ENCODE measurements around the gene TMEM178B.

Gene TMEM178B

DNA sequence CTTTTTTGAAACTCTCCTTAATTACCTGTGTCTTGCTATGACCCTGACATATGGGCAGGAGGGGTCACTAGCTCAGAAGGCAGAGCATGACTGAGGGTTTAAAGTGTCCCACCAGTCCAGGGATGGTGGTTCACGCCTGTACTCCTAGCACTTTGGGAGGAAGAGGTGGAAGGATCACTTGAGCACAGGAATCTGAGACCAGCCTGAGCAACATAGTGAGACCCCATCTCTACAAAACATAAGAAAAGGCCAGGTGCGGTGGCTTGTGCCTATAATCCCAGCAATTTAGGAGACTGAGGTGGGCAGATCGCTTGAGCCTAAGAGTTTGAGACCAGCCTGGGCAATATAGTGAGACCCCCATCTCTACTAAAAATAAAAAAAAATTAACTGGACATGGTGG is 133.8 kb downstream of the TMEM178B start:
- Histone ChIP-seq H3K9ac (no peak overlapping the region), H3K4me3 (IDR thresholded peaks at IDR 0.05; ENCODE audit: insufficient read depth, low read depth, low read length) (no peak overlapping the region), H3K27me3 (ENCODE audit: insufficient read depth, low read depth) (no peaks in the 10 kb centered on the region), H3K36me3 (ENCODE audit: insufficient read depth) (no peaks in the 10 kb centered on the region), H3K4me2 (no peak overlapping the region), H3K27ac (no peak overlapping the region), H4K20me1 (ENCODE audit: insufficient read depth) (no peaks in the 10 kb centered on the region), H2AFZ (ENCODE audit: low read depth) (no peak overlapping the region), H3K79me2 (ENCODE audit: insufficient read depth, low read depth) (no peaks in the 10 kb centered on the region), H3K4me1 (ENCODE audit: low read depth, poor library complexity, severe bottlenecking) (no peaks in the 10 kb centered on the region)
- TF ChIP-seq, protein P1, sequence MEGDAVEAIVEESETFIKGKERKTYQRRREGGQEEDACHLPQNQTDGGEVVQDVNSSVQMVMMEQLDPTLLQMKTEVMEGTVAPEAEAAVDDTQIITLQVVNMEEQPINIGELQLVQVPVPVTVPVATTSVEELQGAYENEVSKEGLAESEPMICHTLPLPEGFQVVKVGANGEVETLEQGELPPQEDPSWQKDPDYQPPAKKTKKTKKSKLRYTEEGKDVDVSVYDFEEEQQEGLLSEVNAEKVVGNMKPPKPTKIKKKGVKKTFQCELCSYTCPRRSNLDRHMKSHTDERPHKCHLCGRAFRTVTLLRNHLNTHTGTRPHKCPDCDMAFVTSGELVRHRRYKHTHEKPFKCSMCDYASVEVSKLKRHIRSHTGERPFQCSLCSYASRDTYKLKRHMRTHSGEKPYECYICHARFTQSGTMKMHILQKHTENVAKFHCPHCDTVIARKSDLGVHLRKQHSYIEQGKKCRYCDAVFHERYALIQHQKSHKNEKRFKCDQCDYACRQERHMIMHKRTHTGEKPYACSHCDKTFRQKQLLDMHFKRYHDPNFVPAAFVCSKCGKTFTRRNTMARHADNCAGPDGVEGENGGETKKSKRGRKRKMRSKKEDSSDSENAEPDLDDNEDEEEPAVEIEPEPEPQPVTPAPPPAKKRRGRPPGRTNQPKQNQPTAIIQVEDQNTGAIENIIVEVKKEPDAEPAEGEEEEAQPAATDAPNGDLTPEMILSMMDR (conservative IDR thresholded peaks at IDR 0.05; ENCODE audit: low read depth, low read length): no peak

GRCh38 chr7:141208539-141208938 is 134.7 kb downstream of the TMEM178B start:
- no peak overlapping the region for H3K4me3 ChIP-seq (IDR thresholded peaks at IDR 0.05; ENCODE audit: insufficient read depth, low read depth, low read length)
- H3K36me3 ChIP-seq (ENCODE audit: insufficient read depth): no peaks in the 10 kb centered on the region
- H3K9ac ChIP-seq: no peak overlapping the region
- TF ChIP-seq, protein P1 (conservative IDR thresholded peaks at IDR 0.05; ENCODE audit: low read depth, low read length): no peak
- H3K79me2 ChIP-seq (ENCODE audit: insufficient read depth, low read depth): no peaks in the 10 kb centered on the region
- H4K20me1 ChIP-seq (ENCODE audit: insufficient read depth): no peaks in the 10 kb centered on the region
- no peaks in the 10 kb centered on the region for H3K4me1 ChIP-seq (ENCODE audit: low read depth, poor library complexity, severe bottlenecking)
- H2AFZ ChIP-seq (ENCODE audit: low read depth): no peak overlapping the region
- H3K27me3 ChIP-seq (ENCODE audit: insufficient read depth, low read depth): no peaks in the 10 kb centered on the region
- H3K4me2 ChIP-seq: no peak overlapping the region
- H3K27ac ChIP-seq: no peak overlapping the region

GRCh38 chr7:141209454-141209853 is 135.6 kb downstream of the TMEM178B start:
- Histone ChIP-seq H3K36me3 (ENCODE audit: insufficient read depth) (no peaks in the 10 kb centered on the region), H3K4me1 (ENCODE audit: low read depth, poor library complexity, severe bottlenecking) (no peaks in the 10 kb centered on the region), H4K20me1 (ENCODE audit: insufficient read depth) (no peaks in the 10 kb centered on the region), H3K27me3 (ENCODE audit: insufficient read depth, low read depth) (no peaks in the 10 kb centered on the region), H2AFZ (ENCODE audit: low read depth) (no peak overlapping the region), H3K4me3 (IDR thresholded peaks at IDR 0.05; ENCODE audit: insufficient read depth, low read depth, low read length) (no peak overlapping the region), H3K4me2 (no peak overlapping the region), H3K79me2 (ENCODE audit: insufficient read depth, low read depth) (no peaks in the 10 kb centered on the region), H3K27ac (no peak overlapping the region), H3K9ac (no peak overlapping the region)
- TF ChIP-seq, protein P1 (conservative IDR thresholded peaks at IDR 0.05; ENCODE audit: low read depth, low read length): no peak

- Histone ChIP-seq H3K27me3 (ENCODE audit: insufficient read depth, low read depth) (no peaks in the 10 kb centered on the region), H3K36me3 (ENCODE audit: insufficient read depth) (no peaks in the 10 kb centered on the region), H3K79me2 (ENCODE audit: insufficient read depth, low read depth) (no peaks in the 10 kb centered on the region), H3K27ac (no peak overlapping the region), H3K4me1 (ENCODE audit: low read depth, poor library complexity, severe bottlenecking) (no peaks in the 10 kb centered on the region), H2AFZ (ENCODE audit: low read depth) (no peak overlapping the region), H4K20me1 (ENCODE audit: insufficient read depth) (no peaks in the 10 kb centered on the region), H3K9ac (no peak overlapping the region), H3K4me3 (IDR thresholded peaks at IDR 0.05; ENCODE audit: insufficient read depth, low read depth, low read length) (no peak overlapping the region), H3K4me2 (no peak overlapping the region)
- TF ChIP-seq, protein P1 (conservative IDR thresholded peaks at IDR 0.05; ENCODE audit: low read depth, low read length): no peak
These were observed 137.0 kb downstream of the TMEM178B start for GRCh38 chr7:141210862-141211261.
